H9 (cell line): ENCODE results near the gene NUDT22. TPM values are rescaled to one million over a fixed set of nuclear protein-coding genes. Genes with fewer than 3 reads are reported as not detected.

ENCODE experiments used
- DNase-seq: peaks from one replicate; pipeline ENCODE4 v3.0.0-alpha.2; 2017
- H2AFZ ChIP-seq: one replicate; pipeline ENCODE4 v1.6.1; 2013; ENCODE audit warnings: mild to moderate bottlenecking, low read length, control low read depth, moderate library complexity
- H2AK5ac ChIP-seq: 2 replicates; pipeline ENCODE4 v1.6.1; 2013; ENCODE audit warnings: low read length, control low read depth, mixed read lengths; ENCODE audit not compliant: insufficient read length
- H2BK120ac ChIP-seq: one replicate; pipeline ENCODE4 v1.6.1; 2013; ENCODE audit warnings: low read depth, mild to moderate bottlenecking, low read length, control low read depth, inconsistent platforms; ENCODE audit not compliant: poor library complexity, severe bottlenecking
- H2BK12ac ChIP-seq: 2 replicates; pipeline ENCODE4 v1.6.1; 2013; ENCODE audit warnings: low read length, control low read depth, mixed read lengths, low read depth; ENCODE audit not compliant: insufficient read length
- H2BK15ac ChIP-seq: 2 replicates; pipeline ENCODE4 v1.6.1; 2013; ENCODE audit warnings: low read depth, low read length, control low read depth
- H2BK20ac ChIP-seq: one replicate; pipeline ENCODE4 v1.6.1; 2013; ENCODE audit warnings: low read depth, mild to moderate bottlenecking, low read length, control low read depth, inconsistent platforms; ENCODE audit not compliant: poor library complexity, severe bottlenecking
- H2BK5ac ChIP-seq: 2 replicates; pipeline ENCODE4 v1.6.1; 2013; ENCODE audit warnings: low read length, control low read depth, mixed read lengths; ENCODE audit not compliant: insufficient read length
- H3K14ac ChIP-seq: 2 replicates; pipeline ENCODE4 v1.6.1; 2013; ENCODE audit warnings: low read length, control low read depth; ENCODE audit not compliant: insufficient read depth
- H3K18ac ChIP-seq: 2 replicates; pipeline ENCODE4 v1.6.1; 2013; ENCODE audit warnings: low read depth, mild to moderate bottlenecking, mixed read lengths, low read length, control low read depth; ENCODE audit not compliant: insufficient read length
- H3K23ac ChIP-seq: 2 replicates; pipeline ENCODE4 v1.6.1; 2013; ENCODE audit warnings: low read length, control low read depth, mixed read lengths, low read depth; ENCODE audit not compliant: insufficient read length
- H3K23me2 ChIP-seq: 2 replicates; pipeline ENCODE4 v1.6.1; 2013; ENCODE audit warnings: low read depth, mild to moderate bottlenecking, mixed read lengths, low read length, control low read depth; ENCODE audit not compliant: insufficient read length, poor library complexity, severe bottlenecking
- H3K27ac ChIP-seq: 2 replicates; pipeline ENCODE4 v1.5.1; 2013; ENCODE audit warnings: low read length, control low read depth, mixed read lengths, low read depth; ENCODE audit not compliant: insufficient read length
- H3K27me3 ChIP-seq: 2 replicates; pipeline ENCODE4 v1.6.1; 2013; ENCODE audit warnings: low read length, control low read depth, inconsistent platforms; ENCODE audit not compliant: insufficient read depth
- H3K4ac ChIP-seq: 2 replicates; pipeline ENCODE4 v1.6.1; 2013; ENCODE audit warnings: low read depth, mild to moderate bottlenecking, control low read depth, inconsistent platforms, low read length, moderate library complexity
- H3K4me1 ChIP-seq: 2 replicates; pipeline ENCODE4 v1.6.1; 2013; ENCODE audit warnings: low read length, control low read depth, inconsistent platforms; ENCODE audit not compliant: insufficient read depth
- H3K4me2 ChIP-seq: 2 replicates; pipeline ENCODE4 v1.6.1; 2013; ENCODE audit warnings: low read length, control low read depth, mixed read lengths; ENCODE audit not compliant: insufficient read length, insufficient read depth
- H3K56ac ChIP-seq: 2 replicates; pipeline ENCODE4 v1.6.1; 2013; ENCODE audit warnings: low read depth, mild to moderate bottlenecking, mixed read lengths, low read length, control low read depth; ENCODE audit not compliant: insufficient read length
- H3K79me1 ChIP-seq: 2 replicates; pipeline ENCODE4 v1.6.1; 2013; ENCODE audit warnings: low read depth, mild to moderate bottlenecking, moderate library complexity, low read length, control low read depth, inconsistent platforms; ENCODE audit not compliant: insufficient read depth, poor library complexity, severe bottlenecking
- H3K79me2 ChIP-seq: 2 replicates; pipeline ENCODE4 v1.6.1; 2013; ENCODE audit warnings: low read length, control low read depth, inconsistent platforms; ENCODE audit not compliant: insufficient read depth
- H3K9ac ChIP-seq: 2 replicates; pipeline ENCODE4 v1.6.1; 2013; ENCODE audit warnings: low read length, control low read depth, mixed read lengths; ENCODE audit not compliant: insufficient read length; ENCODE audit errors: extremely low read depth
- H3K9me3 ChIP-seq: one replicate; pipeline ENCODE4 v1.6.1; 2013; ENCODE audit warnings: low read depth, low read length, inconsistent platforms; ENCODE audit not compliant: control insufficient read depth
- H3T11ph ChIP-seq: one replicate; pipeline ENCODE4 v1.6.1; 2013; ENCODE audit warnings: mild to moderate bottlenecking, low read length, control low read depth, inconsistent platforms
- H4K20me1 ChIP-seq: one replicate; pipeline ENCODE4 v1.6.1; 2013; ENCODE audit not compliant: control insufficient read depth, insufficient read length, insufficient read depth
- H4K5ac ChIP-seq: 2 replicates; pipeline ENCODE4 v1.6.1; 2013; ENCODE audit warnings: low read depth, mild to moderate bottlenecking, mixed read lengths, low read length, control low read depth; ENCODE audit not compliant: insufficient read length
- H4K8ac ChIP-seq: replicated peaks from 2 replicates; pipeline ENCODE4 v1.6.1; 2013; ENCODE audit warnings: low read length, control low read depth, mixed read lengths, low read depth; ENCODE audit not compliant: insufficient read length
- H4K91ac ChIP-seq: 2 replicates; pipeline ENCODE4 v1.6.1; 2013; ENCODE audit warnings: low read depth, mild to moderate bottlenecking, moderate library complexity, mixed read lengths, low read length, control low read depth; ENCODE audit not compliant: insufficient read length
- H3K27ac Mint-ChIP-seq, 3 experiments: 2 replicates in 2 of 3; 3 replicates in 1 of 3; pipeline ENCODE4 v1.8.0; 2020 to 2021; ENCODE audit warnings: mixed read lengths in 3 of 3, mild to moderate bottlenecking in 1 of 3, moderate library complexity in 1 of 3
- H3K27me3 Mint-ChIP-seq: 2 replicates; pipeline ENCODE4 v1.8.0; 2021; ENCODE audit warnings: low read depth, mild to moderate bottlenecking, moderate library complexity, mixed read lengths
- H3K36me3 Mint-ChIP-seq, 3 experiments: 2 replicates in 2 of 3; 3 replicates in 1 of 3; pipeline ENCODE4 v1.8.0; 2020 to 2021; ENCODE audit warnings: low read depth in 3 of 3, mixed read lengths in 3 of 3; ENCODE audit not compliant: insufficient read depth in 1 of 3
- H3K4me1 Mint-ChIP-seq, 2 experiments: 2 replicates each; pipeline ENCODE4 v1.8.0; 2020; ENCODE audit warnings: mixed read lengths in 2 of 2
- H3K4me3 Mint-ChIP-seq, 2 experiments: 2 replicates in 1 of 2; 3 replicates in 1 of 2; pipeline ENCODE4 v1.8.0; 2020 to 2021; ENCODE audit warnings: mild to moderate bottlenecking in 2 of 2, mixed read lengths in 2 of 2, moderate library complexity in 1 of 2
- H3K9me3 Mint-ChIP-seq, 2 experiments: 2 replicates in 1 of 2; 3 replicates in 1 of 2; pipeline ENCODE4 v1.8.0; 2020; ENCODE audit warnings: mild to moderate bottlenecking in 2 of 2, mixed read lengths in 2 of 2, moderate library complexity in 1 of 2
- CTCF ChIP-seq: fragments of 200-600 bp; sonication (generic); conservative IDR thresholded peaks from 3 replicates; pipeline ENCODE4 v1.8.0; 2021; ENCODE audit warnings: antibody characterized with exemption, mild to moderate bottlenecking
- WGBS: extraction: QIAGEN DNeasy Blood & Tissue Kit; methylation state at CpG from one replicate; pipeline ENCODE4 v1.1.7; 2013; ENCODE audit warnings: missing lambda C conversion rate, low lambda C conversion rate, mixed read lengths; ENCODE audit not compliant: insufficient read length; ENCODE audit errors: extremely low coverage; 5-methylcytosine and 5-hydroxymethylcytosine counted together
- total RNA-seq: library from RNA; stranded (reverse); gene quantifications from 2 replicates; pipeline ENCODE4 v1.2.1, GENCODE V29; 2021

Gene NUDT22
- total RNA-seq, 1 experiment from 2014 or later = 39.6 TPM

- no peak overlapping the region for H2AFZ ChIP-seq
- H3K36me3 Mint-ChIP-seq = peaks cover 71 to 93% (median 92%) of the 10 kb centered on the region in 3 experiments; a peak in 6 of 7 replicates
- H3K27ac Mint-ChIP-seq = no peak overlapping the region
- H3K18ac ChIP-seq = no peak overlapping the region
- no peak for TF ChIP-seq CTCF
- H4K20me1 ChIP-seq = peaks cover 3% of the 10 kb centered on the region
- H3K27me3 ChIP-seq = no peaks in the 10 kb centered on the region
- no peaks in the 10 kb centered on the region for H3K4me1 Mint-ChIP-seq
- H2BK15ac ChIP-seq = no peak overlapping the region
- no peak overlapping the region for H3K9ac ChIP-seq
- H4K91ac ChIP-seq = no peak overlapping the region
- no peak for DNase-seq
- peaks cover 1% of the 10 kb centered on the region; the same call in 1 of the 2 replicates for H3K79me2 ChIP-seq
- no peak overlapping the region for H4K8ac ChIP-seq
- H2BK5ac ChIP-seq = no peak overlapping the region
- no peaks in the 10 kb centered on the region for H3K27me3 Mint-ChIP-seq
- no peaks in the 10 kb centered on the region for H3K9me3 ChIP-seq
- no peaks in the 10 kb centered on the region for H3K9me3 Mint-ChIP-seq
- no peak overlapping the region for H3K27ac ChIP-seq
- H2BK120ac ChIP-seq = no peak overlapping the region
- H3K23ac ChIP-seq = no peak overlapping the region
- H3K23me2 ChIP-seq = no peaks in the 10 kb centered on the region
- H3K4ac ChIP-seq = no peak overlapping the region
- no peak overlapping the region for H3T11ph ChIP-seq
- WGBS = no CpG with 5 or more reads among the region's 9 CpGs
- no peak overlapping the region for H3K4me3 Mint-ChIP-seq
- no peak overlapping the region for H3K4me2 ChIP-seq
- H3K56ac ChIP-seq = no peak overlapping the region
- no peak overlapping the region for H2AK5ac ChIP-seq
- H2BK12ac ChIP-seq = no peak overlapping the region
- H4K5ac ChIP-seq = no peak overlapping the region
- no peaks in the 10 kb centered on the region for H3K4me1 ChIP-seq
- no peaks in the 10 kb centered on the region for H3K79me1 ChIP-seq
- H2BK20ac ChIP-seq = no peak overlapping the region
- no peak overlapping the region for H3K14ac ChIP-seq
Observed at GRCh38 chr11:64196626-64197025, 29.4 kb upstream of the NUDT22 start.
